NAMALWA (cell line): ENCODE data around the gene DYSF.

Experiments
- DNase-seq: peaks from one replicate; pipeline ENCODE4 v3.0.0-alpha.2; 2015; ENCODE audit warnings: low spot score

Gene DYSF

DNA sequence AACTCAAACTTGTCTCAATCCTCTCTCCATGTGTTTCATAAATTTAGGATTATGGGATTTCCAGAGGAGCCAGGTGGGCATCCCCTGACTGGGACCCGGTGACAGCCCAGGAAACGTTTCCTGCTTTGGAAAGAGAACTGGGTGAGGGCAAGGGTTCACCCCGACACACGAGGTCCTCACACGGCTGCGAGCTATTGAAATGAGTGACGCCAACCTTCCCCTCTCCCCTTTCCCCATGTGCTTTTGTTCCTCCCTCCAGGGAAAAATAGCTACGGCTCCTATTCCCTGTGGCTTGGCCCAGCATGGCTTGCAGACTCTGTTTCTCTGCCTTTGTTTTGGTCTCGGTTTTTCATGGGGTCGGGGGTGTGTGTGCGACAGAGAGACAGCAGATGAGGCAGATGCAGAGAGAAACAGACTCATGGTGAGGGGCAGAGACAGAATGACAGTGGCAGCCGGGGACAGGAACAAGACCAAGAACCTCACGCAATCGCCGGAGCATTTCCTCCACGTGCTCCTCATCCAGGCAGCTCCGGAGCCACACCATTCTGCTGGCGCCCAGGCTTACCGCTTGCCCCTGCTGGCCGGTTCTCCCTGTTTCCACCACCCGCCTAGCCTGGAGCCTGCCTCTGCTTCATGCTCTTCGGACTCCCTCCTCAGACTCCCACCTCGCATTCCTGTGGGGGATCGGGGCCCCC is 238.5 kb downstream of the DYSF start:
- DNase-seq: no peak

DNA sequence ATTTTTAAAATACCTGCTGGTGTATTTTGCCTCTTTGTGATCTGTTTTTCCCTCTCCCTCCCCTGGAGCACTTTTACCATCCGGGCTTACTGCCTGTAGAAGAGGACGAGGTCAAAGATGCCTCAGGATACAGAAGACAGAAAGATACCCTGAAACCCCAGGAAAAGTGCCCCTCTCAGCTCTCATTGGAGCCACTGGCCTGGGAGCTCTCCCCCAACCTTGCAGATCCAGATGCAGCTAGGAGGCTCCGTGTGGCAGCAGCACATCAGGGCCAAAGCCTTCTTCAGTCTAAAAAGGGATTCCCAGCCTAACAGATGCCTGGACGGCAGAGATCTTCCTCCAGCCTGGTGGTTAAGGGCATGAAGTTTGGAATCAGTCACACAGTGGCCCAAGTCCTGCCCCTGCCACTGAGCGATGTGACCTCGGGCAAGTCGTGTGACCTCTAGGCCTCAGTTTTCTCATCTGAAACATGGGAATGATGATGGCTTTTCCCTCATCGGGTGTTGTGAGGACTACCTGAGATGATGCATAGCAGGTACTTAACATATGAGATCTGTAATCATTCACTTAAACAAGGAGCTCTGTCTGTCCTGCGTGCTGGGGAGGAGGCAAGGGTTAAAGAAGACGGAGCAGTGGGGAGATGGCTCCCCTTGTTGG is 239.4 kb downstream of the DYSF start:
- no peak for DNase-seq

DNA sequence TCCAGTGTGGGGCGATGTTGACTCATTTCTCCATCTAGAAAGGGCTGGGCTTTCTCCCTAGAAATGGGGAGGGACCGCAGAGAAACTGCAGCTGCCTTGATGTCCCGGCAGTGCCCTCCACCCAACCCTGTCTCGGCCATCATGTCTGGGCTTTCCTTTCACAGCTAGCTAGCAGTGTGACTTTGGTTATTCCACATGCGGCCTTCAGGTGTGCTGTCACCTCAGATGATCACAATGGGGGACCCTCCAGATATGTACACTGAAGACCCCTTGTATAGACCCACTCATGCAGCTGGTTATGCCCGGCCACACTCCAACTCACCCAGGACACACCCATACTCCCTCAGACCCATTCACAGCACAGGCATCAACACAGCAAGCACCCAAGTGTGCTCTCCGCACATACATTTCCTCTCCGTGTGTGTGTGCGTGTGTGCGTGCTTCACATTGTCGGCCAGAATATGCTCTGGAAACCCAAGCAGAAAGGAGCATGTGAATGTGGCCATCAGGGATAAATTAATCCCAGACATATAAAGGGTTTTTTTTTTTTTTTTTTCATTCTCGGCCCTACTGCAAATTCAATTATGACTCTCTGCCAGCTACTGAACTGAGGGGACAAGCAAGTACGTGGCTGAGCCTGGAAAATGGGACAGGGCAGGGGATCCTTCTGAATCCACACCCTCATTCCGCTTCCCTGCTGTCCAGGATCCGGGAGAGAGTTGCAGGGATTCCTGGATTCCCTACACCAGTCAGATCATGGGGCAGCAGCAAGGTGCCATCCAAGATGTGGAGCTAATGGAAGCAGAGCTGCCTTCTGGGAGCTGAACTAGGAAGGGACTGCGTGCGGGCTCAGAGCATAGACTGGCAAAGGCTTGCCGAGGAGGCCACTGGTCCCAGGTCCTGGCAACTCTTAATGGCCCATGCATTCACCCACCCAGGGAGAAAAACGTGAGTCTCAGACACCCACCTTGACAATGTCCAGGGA is 240.2 kb downstream of the DYSF start:
- no peak for DNase-seq

DNA sequence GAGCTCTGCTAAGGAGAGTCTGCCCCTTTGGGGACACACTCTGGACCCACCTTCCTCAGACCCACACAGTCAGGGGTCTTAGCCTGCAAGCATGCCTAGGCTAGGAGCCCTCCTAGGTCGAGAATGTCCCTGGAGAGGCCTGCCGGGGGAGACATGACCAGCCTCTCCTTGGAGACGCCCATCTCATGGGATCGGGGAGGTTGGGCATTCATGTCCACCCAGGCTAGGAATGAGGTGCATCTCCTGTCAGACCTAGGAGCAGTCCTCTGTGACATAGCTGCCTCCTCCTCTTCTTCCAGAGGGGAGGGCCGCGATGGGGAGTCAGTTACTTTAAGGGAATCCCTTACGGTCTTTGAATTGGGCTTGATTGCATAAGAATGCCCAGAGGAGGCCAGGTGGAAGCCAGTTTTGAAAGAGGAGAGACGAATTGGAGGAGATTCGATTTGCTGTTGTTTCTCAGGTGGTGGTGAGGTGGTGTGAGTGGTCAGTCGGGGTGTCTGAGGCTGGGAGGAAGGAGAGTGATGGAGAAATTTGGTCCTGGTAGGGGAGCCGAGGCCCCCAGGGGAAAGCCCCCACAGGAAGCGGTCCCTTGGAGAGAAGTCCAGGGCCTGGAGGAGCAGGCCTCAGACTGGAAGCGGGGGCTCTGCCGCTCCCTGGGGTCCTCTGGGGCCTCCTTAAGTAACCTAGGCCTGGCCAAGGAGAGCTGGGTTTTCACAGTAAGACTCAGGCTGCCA is 241.3 kb downstream of the DYSF start:
- no peak for DNase-seq

DNA sequence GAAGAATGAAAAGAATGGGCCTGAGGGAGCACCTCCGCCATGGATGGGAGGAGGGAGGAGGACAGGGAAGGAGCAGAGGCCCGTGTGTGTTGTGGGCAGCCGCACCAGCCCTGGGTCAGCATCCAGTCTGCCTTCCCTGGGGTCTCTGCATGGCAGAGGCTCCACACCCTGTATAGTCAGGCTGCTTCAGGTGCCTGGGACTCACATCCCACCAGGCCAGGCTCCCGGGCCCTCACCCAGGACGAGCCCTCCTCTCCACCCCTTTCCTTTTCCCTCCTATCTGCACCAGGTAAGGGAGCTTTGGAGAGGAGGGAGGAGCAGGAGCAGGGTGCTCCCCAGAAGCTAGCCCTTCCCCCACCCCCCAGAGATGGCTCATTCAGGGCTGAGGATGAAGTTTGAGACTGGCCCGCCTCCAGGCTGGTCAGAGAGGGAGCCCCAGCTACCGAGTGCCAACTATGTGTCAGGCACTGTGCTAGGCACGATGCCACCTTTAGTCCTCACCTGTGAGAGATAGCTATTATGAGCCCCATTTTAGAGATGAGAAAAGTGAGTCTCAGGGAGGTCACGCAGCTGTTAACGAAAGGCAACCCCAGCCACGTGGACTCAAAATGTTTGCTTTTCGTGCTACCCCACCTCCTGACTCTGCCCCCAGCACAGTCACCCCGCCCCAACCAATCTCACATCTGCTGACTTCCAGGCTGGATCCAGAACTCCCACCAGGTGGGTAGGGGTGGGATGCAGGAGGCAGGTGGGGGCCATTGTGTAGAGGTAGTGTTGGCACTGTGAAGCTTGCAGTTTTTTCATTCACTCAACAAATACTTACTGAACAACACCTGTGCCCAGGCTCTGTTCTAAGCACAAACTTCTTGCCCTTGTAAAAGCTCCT is 242.1 kb downstream of the DYSF start:
- DNase-seq: no peak

DNA sequence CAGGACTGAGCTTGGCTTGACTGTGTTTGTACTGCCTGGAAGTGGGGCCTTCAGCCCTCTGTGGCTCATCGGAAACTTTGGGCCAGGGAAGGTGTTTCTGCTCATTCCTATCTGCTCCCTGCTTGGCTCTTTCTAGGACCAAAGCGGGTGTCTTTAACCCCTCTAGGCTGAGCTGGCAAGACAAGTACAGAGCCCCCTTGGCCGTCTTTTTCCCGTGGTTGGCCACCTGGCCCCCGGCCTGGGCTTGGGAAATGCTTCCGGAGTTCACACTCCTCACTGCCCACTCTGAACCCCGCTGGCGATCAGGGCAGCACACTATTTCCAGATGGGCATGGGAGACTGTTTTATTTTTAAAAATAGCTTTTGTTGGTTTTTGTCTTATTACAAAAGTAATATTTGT is 243.0 kb downstream of the DYSF start:
- no peak for DNase-seq

DNA sequence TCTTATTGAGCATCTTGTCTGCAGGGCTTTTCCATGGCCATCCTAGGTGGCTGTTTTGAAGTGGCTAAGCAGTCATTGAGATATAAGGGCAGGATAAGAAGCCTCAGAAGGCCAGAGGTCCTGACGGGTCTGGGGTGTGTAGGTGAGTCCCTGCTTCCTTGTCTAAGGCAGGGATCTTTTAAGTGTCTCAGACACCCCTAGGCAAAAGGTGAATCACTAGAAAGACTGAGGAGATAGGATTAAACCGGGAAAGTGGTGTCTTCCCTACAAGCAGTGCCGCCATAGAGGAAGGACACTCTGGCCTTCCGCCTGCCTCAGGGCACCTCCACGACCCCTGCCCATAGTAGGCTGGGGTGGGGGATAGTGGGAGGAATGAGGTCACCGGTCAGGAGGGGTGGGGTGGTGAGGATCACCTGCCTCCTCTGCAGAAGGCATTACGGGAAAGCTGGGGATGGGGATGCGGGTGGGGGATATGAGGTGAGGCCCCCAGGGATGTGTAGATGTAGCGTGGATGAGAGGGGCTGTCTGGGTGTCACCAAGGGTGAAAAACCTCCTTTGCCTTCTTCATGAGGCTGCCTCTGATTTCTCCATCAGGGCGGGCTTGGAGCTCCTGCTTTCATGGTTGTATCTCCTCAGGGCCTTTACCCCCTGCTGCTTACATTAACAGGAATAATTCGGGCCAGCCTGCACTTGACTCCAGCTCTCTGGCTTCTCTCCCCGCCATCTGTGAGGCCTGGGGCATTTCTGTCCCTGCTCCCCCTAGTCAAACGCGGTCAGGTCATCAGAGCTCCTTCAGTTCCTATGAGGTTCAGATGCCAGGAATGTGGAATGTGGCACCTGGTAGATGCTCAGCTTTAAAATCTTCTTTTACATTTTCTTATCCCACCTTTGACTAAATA is 244.0 kb downstream of the DYSF start:
- no peak for DNase-seq

DNA sequence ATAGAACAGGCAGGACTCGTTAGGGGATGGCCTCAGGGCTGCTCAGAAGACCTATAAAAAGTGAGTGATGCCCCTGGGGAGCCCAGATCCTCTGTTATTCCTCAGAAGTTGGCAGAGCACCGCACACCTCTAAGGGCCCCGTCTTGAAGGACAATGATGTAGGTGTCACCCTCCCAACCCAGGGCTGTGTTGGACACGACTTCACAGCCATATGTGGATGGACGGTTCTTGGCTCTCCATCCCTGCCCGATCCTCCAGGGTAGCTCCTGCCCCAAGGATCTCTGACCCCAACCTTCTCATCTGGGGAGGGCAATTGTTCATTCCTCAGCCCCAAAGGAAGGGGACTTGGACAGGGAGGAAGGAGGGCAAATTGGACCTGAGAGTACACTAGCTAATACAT is 246.1 kb downstream of the DYSF start:
- DNase-seq: no peak

DNA sequence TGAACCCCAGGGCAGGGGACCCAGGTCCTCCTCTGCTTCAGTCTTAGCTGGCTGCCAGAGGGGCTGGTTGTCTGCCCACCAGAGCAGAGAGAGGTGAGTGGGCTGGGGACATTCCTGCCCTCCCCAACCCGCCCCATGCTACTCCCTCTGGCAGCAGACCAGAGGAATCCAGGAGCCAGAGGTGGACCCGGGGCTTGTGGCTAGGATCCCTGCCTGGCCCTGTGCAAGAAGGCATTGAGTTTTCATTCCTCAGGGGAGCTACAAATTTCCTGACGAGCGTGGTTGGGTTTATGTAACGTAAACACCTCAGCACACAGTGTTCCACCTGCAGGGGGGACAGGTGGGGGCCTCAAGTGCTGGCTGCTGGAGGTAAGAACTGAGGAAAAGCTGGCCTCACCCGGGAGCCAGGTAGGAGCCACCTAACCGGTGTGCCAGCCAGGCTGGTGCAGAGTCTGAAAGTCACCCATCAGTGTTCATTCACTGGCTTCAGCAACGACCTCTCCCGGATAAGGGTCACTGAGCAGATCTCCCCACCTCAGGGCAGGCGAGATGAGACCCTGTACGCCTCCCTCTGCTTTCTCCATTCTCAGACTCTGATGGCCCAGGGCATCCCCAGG is 246.8 kb downstream of the DYSF start:
- no peak for DNase-seq

DNA sequence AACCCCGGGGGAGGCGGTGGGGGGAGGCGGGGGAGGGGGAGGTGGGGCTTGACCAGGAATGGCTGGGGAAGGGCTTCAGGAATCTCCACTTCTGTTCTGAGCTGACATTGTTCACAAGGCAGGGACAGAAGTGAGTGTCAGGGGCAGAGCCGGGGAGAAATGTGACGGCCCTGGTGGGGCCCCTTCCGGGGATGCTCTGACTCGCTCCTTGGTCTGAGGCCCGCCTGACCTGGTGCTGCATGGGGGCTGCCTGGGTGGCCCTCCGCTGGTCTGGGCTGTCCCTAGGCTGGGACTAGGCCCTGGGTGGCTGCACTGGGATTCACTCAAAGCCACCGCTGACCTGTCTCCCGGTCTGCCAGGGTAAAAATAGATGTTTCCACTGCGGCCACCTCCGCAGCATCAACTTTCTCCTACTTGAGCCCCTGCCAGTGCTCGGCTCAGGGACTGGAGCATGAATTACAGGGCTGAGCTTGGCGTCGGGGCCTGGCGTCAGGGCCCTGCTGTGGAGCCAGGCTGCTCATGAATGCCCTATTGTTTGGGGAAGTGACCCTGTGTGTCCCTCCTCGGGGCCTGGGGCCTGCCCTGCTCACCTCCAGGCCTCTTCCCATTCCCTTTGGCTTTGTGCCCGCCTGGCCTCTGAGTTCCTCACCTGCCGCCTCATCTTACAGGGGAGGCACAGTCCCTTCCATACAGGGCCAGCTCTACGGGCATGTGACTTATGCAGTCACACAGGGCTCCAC is 247.5 kb downstream of the DYSF start:
- DNase-seq: no peak

DNA sequence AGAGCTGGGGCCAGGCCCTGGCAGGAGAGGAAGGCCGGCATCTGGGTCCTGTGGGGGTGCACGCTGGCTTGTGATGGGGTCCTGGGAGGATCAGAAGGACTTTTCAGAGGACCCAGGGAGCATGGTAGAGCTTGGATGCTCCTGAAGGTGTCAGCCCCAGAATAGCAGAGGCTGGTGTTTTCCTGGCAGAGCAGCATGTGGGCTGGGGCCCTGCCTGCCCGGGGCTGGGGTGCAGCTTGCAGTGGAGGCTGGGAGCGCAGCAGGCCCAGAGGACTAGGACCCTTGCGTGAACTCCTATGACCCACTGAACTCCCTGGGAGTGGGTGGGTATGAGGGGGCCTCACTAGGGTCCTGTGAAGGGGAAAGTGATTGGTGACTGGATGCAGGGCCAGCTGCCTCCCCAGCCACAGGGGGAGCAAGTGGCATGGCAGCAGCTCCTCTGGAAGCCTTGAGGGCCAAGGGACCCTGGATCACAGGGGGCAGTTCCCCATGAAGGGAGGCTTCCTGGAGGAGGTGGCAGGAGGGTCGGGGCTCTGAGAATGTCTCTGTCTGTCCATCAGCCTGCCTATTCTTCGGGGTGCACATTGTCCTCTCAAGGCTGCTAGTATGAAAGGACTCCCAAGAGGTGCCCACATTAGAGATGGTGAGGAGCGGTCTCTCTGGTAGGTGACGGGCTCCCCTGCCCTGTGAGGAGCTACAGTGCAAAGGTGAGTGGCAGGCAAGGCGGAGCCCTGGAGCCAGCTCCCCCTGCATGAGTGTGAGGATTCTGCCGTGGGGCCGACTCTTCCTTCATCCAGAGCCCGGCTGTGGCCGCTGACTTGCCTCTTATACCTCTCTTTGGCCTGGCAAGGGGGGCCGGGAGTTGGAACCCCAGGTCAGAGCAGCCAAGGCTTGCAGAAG is 249.0 kb downstream of the DYSF start:
- DNase-seq: no peak

DNA sequence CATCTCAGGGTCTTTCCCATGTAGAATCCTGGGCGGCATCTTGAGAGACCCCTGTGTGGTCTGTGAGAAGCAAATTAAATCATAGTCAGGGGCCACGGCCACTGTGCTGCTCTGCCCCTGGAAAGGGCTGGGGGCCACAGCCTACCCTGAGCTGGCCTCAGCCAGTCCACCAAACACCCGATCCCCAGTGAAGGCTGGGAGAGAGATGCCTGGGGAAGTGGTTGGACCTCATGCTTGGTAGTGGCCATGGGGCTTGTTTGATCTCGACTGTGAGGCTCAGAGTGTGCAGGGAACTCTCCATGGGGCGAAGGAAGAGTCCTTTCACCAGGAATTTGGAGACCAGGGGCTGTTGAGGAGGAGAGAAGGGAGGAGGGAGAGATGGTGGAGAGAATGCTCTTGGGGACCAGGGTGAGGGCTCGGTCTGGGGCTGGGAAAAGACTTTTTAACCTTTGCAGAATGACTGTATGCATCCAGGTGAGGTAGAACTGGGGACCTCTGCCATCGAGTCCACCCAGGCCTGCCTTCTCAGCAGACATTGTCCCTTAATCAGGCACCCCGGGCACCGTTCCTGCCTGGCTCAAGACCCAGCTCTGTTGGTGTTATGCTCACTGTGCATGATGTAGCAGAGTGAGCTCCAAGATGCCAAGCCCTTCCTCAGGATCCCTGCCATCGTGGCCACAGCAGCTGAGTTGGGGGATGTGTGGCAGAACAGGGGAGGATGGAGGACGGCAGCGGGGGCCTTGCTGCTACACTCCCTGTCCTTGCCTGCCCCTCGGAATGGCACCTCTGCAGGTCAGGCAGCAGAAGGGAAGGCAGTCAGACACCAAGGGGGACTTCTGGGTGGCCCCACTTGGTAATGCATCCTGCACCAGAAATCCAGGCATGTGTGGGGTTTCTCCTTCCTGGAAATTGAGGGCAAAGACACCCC is 249.9 kb downstream of the DYSF start:
- no peak for DNase-seq

DNA sequence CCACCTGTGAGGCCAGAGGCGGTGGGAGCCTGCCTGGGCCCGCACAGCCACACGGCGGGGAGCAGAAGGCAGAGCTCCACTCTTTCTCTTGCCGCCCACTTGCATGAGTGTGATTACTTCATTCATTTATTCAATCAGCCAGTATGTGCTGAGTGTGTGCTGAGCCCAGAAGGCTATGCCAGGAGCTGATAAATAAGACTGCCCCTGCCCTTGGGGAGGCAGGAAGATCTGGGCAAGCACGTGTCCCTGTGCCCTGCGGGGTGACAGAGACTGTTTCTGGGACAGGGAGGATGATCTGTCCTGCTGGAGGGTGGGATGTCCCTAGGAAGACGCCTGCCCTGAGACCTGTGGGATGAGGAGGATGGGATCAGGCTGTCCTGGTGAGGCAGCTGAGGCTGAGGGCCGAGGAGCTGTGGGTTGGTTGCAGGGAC is 250.8 kb downstream of the DYSF start:
- no peak for DNase-seq

DNA sequence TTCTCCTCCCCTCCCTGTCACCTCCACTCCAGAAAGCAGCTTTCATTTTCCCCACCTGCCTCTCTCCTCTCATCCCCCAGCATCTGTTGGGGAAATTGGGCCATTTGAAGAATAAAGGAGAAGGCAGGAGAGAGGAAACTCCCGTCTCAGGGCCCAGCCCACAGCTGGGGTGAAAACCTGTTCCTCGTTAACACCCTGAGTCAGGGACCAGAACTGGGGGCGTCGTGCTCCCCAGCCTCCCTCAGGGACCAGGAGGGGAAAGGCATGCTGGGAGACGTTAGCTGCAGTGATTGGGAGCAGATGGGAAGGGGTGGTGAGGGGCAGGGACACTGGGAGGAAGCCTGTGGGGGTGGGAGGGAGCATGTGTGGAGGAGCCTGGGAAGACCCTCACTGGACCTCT is 251.3 kb downstream of the DYSF start:
- no peak for DNase-seq

DNA sequence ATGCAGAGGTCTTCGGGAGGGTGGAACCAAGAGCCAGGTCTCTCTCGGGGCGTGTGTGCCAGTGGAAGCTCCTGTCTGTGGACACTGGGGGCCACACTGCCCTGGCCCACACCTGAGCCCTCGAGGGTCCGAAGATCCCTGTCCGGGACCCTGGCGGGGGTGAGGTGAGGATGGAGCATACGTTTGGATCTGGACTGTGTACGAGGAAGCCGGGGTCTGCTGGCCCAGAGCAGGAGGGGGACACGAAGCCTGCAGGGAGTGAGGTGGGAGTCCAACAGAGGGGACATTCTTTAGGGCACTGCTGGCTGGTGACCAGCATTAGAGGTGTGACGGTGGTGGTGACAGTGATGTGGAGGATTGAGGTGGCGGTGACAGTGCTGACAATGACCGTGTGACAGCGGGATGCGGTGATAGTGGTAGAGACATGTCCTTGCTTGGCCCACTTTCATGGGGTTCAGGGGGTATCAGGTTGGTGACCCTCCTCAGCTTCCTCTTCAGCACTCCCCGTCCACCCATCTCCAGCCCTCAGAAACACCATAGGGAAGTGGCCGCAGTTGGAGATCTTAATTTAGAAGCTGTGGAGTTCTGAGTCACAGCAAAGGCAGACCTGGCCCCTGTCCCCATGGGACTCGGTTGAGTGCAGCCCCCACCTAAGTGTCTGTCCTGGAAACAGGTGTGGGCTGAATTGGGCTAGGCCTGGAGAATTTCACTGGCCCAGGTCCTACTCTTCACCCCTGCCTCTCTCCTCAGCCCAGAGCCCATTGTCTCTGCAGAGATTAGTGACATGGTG is 252.0 kb downstream of the DYSF start:
- no peak for DNase-seq

DNA sequence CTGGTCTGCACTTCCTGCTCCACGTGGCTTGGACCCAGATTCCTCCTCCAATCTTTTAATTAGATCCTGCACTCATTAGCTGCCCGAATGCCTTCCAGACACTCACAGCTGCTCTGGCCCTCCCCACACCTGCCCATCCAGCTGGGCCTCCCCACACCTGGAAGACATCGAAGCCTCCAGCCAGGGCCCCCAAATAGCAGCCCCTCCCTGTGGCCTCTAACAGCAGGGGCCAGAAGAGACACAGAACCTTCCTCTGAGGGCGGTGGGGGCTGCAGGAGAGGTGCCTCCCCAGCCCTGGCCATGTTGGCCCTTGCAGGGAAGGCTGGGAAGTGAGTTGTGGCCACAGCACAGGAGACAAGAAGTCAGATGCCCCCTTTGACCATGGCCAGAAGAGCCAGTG is 252.8 kb downstream of the DYSF start:
- DNase-seq: no peak
